Renal pelvis (tissue), 4 donors: ENCODE results near the gene ATG4D. TPM values are rescaled to one million over a fixed set of nuclear protein-coding genes. Genes with fewer than 3 reads are reported as not detected.

ENCODE experiments used
- DNase-seq: peaks from one replicate; pipeline ENCODE4 v3.0.0-alpha.2; 2013
- polyA plus RNA-seq, 3 donors: library from polyadenylated mRNA; unstranded; fragments of 120-200 nt; gene quantifications; one replicate each; pipeline ENCODE4 v1.2.1, GENCODE V29; 2013; ENCODE audit not compliant: insufficient read length in 3 of 3

The ATG4D gene
- polyA plus RNA-seq, 3 donors = 34.8 to 39.1 (median 35.1) TPM

DNA sequence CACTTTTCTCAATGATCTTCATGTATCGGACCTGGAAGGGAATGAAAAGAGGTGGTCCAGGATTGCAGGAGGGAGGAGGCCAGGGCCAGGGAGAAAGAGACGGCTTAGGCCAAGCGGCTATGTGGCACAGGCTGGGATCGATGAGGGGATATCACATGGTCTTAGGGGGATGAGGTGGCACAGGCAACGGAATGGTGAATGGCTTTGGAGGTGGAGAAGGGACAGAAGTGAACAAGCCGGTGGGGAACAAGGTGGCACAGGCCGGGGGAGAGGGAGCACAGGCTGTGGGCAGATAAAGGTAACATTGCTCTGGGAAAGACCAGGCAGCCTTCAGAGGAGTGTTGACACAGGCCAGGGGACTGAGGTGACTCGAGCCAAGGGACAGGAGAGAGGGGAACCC lies 30.8 kb downstream of the ATG4D start:
- no peak for DNase-seq

DNA sequence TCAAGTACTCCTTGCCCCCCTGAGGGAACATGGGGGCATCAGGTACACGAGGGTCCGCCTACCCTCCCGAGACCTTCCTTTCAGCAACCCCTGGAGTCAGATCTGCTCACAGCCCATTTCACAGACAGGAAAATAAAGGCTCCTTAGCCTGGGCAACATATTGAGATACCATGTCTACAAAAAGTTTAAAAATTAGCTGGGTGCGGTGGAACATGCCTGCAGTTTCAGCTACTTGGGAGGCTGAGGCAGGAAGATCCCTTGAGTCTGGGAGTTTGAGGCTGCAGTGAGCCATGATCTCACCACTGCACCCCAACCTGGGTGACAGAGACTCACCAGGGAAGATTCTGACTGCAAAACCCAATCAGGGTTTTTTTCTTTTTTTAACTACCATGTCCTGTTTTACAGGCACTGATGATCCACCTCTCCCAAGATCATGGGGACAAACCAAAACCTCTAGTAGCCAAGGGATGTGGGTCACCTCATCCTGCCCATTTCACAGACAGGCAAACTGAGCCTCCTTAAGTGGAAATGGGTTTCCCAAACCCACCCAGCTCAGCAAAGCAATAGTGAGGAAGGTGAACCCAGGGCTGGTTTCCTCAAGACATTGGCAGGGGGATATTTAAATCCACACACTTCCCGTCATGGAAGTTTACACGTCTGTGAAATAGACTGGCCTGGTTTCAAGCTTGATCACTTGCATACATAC lies 31.5 kb downstream of the ATG4D start:
- no peak for DNase-seq

DNA sequence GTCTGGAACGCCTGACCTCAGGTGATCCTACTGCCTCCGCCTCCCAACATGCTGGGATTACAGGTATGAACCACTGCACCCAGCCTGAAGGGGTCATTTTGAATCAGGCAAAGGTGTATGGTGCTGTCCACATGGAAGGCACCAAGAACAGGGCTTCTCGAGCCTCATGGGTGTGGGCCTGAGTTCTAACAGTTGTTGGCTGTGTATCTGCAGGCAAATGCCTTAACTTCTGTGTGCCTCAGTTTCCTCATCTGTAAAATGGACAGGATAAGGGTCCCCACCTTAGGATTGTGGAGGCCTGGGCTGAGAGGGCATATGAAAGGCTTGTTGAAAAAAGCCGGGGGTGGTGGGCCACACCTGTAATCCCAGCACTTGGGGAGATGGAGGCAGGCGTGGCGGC lies 34.2 kb downstream of the ATG4D start:
- DNase-seq = no peak

DNA sequence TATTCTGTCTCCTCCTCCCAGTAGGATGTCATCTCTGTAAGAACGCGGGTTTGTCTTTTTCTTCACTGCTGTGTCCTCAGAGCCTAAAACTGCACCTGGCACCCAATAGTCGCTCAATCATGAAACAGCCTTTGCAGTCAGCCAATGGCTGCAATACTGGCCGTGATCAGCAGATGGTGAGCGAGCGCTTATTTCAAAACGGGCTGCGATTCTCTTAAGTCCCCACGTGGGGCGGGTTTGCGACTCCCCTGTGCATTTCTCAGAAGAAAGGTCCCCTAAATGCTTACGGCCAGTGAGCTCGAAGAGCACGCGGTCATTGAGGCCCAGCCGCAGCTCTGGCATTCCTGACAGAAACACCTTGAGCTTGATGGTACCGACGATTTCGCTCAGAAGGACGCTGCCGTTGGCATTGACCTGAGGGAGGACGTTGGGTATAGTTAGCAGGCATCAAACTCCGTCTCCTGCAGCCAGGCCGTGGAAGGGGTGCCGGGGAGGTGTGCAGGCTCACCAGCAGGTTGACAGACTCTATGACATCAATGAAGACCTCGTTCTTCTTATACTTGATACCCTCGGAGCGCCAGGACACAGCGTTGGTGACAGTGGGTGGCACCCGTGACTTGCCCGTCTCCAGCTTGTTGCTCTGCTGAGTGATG lies 37.4 kb downstream of the ATG4D start:
- peak; percentile 91 for DNase-seq

DNA sequence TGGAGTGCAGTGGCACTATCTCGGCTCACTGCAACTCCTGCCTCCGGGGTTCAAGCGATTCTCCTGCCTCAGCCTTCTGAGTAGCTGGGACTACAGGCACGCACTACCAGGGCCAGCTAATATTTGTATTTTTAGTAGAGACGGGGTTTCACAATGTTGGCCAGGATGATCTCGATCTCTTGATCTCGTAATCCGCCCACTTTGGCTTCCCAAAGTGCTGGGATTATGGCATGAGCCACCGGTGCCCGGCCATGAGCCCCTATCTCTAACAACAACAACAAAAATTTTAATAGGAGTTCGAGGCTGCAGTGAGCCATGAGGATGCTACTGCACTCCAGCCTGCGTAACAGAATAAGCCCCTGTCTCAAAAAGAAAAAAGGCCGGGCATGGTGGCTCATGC lies 38.4 kb downstream of the ATG4D start:
- DNase-seq = no peak

DNA sequence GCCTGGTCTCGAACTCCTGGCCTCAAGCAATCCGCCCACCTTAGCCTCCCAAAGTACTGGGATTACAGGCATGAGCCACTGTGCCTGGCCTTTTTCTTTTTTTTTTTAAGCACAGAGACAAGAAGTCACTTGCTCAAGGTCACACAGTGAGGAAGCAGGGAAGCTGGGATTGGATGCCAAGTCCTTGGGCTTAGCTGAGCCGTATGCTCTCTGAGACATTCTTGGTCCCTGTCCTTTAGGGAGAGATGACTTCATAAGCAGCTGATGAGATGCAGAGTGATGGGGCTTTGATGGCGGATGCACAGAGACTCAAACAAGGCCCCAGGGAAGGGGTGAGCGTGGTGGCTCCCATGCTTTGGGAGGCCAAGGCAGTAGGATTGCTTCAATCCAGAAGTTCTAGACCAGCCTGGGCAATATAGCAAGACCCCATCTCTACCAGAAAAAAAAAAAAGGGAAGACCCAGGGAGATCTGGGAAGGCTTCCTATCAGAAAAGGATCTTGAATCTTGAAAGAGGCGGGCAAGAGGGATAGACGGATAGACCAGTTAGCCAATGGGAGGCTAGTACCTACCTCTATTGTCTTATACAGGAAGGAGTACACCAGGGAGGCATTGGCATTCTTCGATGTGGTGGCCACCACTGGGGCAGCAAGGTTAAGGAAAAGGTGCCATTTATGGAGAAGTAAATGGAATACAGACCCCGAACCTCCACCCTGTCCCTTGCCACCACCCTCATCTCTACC lies 39.5 kb downstream of the ATG4D start:
- DNase-seq = no peak

DNA sequence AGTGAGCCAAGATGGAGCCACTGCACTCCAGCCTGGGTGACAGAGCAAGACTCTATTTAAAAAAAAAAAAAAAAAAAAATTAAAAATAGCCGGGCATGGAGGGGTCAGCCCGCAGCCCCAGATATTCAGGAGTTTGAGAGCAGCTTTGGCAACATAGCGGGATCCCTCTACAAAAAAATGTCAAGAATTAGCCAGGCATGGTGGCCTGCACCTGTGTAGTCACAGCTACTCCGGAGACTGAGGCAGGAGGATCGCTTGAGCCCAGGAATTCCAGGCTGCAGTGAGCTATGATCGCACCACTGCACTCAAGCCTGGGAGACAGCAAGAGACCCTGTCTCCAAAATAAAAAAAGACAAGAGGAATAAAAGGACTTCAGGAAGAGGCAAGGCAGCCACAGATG lies 42.7 kb downstream of the ATG4D start:
- no peak for DNase-seq

DNA sequence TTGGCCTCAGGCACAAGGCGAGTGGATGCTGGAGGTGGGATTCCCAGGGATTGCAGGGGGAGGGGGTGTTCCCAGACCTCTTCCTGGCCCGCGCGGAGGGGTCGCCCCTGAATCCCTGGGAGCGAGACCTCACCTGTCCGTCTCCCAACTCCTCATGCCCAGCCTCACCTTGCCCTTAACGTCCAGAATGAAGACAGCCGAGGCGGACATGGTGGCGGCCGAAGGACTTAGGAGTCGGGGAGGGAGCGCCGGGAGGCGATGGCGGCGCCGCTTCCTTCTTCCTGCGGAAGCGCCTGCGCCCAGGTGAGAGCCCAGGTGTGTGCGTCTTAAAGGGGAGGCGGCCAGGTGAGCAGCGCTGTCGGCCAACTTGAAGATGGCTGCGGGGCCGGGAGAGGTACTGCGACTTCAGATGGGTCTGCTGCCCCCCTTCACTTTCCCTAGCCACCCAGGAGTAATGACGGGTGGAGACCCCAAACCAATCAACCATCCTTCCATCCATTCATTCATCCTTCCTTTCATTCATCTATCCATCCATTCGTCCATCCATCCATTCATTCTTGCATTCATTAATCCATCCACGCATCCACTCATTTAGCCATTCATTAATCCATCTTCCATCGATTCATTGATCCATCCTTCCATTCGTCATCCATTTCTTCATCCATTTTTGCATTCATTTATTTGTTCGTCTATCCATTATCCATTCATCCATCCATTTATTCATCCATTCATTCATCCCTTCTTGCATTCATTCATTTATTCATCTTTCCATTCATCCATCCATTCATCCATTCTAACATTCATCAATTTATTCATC lies 43.5 kb downstream of the ATG4D start, which contains the start of gene AP1M2:
Gene AP1M2 (minus strand): TSS at position 291 of the 817 bp plus-strand sequence. CDS start 81 bp downstream, at position 210.
- DNase-seq = no peak

DNA sequence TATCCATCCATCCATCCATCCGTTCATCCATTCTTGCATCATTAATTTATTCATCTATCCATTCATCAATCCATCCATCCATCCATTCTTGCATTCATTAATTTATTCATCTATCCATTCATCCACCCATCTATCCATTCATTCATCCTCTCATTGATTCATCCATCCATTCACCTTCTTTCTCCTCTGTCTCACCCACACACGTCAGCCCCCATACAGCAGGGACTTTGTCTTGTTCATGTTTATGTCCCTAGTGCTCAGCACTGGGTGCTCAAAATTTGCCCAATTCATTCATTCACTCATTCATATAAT lies 44.1 kb downstream of the ATG4D start:
- DNase-seq = no peak

DNA sequence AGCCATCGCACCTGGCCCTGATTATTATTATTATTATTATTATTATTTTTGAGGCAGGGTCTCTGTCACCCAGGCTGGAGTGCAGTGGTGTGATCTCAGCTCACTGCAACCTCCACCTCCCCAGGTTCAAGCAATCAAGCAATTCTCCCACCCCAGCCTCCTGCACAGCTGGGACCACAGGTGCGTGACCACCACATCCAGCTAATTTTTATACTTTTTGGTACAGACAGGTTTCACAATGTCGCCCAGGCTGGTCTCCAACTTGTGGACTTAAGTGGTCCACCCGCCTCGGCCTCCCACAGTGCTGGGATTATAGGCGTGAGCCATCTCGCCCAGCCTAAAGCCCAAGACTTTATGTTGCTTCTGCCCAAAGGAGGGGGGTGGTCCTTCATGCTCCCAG lies 49.4 kb downstream of the ATG4D start:
- DNase-seq = no peak

DNA sequence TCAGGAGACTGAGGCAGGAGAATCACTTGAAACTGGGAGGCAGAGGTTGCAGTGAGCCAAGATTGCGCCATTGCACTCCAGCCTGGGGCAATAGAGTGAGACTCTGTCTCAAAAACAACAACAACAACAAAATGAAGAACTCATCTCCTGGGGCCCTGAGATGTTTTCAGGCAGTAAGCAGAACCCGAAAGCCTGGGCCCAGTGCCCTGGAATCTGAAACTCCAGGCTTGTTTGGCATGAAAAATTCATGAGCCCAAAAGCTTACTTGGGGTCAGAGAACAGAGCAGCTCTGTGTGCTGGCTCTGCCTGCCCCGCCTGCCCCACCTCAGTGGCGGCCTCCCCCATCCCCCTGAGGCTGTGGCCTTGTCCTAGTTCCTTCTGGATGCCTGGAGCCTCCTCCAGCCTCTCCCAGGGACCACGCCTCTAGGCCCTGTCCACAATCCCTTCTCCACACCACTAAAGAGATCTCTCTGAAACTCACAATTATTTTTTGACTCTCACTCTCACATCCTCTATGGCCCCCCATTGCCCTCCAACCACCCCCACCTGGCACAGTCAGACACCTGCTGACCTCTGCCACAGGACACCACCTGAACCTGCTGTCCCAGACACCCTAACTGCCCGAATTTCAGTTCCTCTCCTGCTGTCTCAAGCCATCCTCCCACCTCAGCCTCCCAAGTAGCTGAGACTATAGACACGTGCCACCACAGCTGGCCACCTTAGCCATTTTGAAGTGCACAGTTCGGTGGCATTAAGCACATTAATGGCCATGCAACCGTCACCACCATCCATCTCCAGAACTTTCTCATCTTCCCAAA lies 50.3 kb downstream of the ATG4D start:
- DNase-seq = no peak

DNA sequence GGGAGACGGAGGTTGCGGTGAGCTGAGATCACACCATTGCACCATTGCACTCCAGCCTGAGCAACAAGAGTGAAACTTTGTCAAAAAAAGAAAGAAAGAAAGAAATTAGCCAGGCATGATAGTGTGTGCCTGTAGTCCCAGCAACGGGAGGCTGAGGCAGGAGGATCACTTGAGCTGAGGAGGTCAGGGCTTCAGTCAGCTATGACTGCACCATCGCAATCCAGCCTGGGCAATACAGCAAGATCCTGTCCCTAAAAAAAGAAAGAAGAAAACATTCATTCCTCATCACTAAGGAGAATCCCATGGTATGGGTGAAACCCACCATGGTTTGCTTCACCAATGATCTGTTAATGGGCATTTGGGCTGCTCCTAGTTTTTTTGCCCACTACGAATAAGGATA lies 56.4 kb downstream of the ATG4D start:
- DNase-seq = no peak

DNA sequence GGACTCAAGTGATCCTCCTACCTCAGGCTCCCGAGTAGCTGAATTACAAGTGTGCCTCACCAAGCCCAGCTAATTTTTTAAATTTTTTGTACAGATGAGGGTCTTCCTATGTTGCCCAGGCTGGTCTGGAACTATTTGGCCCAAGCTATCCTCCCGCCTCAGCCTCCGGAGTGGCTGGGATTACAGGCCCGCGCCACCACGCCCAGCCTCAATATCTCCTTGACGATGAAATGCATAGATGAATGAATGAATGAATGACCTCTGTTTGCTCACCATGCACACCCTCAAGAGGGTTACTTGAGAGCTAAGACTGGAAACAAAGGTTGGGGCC lies 58.3 kb downstream of the ATG4D start:
- DNase-seq = no peak

DNA sequence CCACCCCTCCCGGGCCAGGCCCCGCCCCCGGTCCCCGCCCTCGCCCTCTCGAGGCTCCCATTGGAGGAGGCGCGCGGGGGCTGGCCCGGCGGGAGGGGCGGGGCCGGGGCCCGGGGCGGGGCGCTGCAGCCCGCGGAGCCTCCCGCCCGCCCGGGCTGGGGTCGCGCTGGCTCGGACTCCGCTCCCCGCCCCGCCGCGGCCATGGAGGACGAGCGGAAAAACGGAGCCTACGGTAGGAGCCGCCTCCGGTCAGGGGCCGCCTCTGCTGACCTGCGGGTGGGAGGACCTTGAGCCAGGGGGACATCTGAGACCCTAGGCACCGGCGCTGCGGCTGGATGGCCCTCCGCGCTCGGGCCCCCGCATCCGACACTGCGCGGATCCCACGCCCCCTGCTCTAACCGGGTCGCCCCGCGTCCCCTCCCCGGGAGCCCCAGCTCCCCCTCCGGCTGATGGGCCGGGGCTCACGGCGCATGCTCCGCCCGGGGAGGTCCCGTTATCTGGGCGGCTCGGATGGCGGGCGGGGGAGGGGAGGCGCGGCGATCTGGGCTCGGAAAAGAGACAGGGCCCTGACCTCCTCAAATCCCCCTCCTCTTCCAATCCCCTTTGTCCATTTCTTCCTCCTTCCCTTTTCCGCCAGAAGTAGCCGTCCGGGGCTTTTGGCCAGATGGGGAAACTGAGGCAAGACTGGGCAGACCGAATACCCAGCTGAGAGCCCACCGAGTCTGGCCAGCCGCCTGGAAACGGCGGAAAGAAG lies 58.8 kb downstream of the ATG4D start:
- DNase-seq = peak; percentile 73

Other genes starting within 250 kb of the ATG4D start
- gene ZGLP1, start 234.1 kb upstream of the ATG4D start, polyA plus RNA-seq = 10 to 100 TPM in 1 of 3 donors, 1 to 10 TPM in 2; 5.8 to 10.2 (median 7.5) TPM
- 10 to 100 TPM; 18.9 to 25.4 (median 22.1) TPM for gene FDX2, start 227.9 kb upstream of the ATG4D start, polyA plus RNA-seq
- gene RAVER1, start 210.4 kb upstream of the ATG4D start, polyA plus RNA-seq = 10 to 100 TPM; 31.9 to 43.4 (median 37.1) TPM
- 10 to 100 TPM in 1 of 3 donors, 1 to 10 TPM in 2; 8.6 to 10.0 (median 9.9) TPM for gene ICAM3, start 204.3 kb upstream of the ATG4D start, polyA plus RNA-seq
- gene TYK2, start 163.3 kb upstream of the ATG4D start, polyA plus RNA-seq = 100 to 1,000 TPM; 115 to 155 (median 151) TPM
- gene CDC37, start 140.4 kb upstream of the ATG4D start, polyA plus RNA-seq = 100 to 1,000 TPM; 166 to 183 (median 170) TPM
- 1 to 10 TPM; 2.0 to 2.6 (median 2.1) TPM for gene PDE4A, start 123.4 kb upstream of the ATG4D start, polyA plus RNA-seq
- gene KEAP1, start 40.5 kb upstream of the ATG4D start, polyA plus RNA-seq = 10 to 100 TPM; 73.5 to 81.5 (median 74.1) TPM
- gene S1PR5, start 26.5 kb upstream of the ATG4D start, polyA plus RNA-seq = 1 to 10 TPM; 1.2 to 1.4 (median 1.2) TPM
- 10 to 100 TPM; 31.4 to 39.5 (median 38.4) TPM for gene KRI1, start 22.1 kb downstream of the ATG4D start, polyA plus RNA-seq
- gene CDKN2D, start 25.1 kb downstream of the ATG4D start, polyA plus RNA-seq = 10 to 100 TPM in 1 of 3 donors, 1 to 10 TPM in 2; 8.5 to 12.4 (median 8.9) TPM
- gene AP1M2, start 43.4 kb downstream of the ATG4D start, polyA plus RNA-seq = 10 to 100 TPM; 43.2 to 60.3 (median 58.5) TPM
- 100 to 1,000 TPM; 184 to 215 (median 189) TPM for gene SLC44A2, start 81.6 kb downstream of the ATG4D start, polyA plus RNA-seq
- 100 to 1,000 TPM; 288 to 368 (median 331) TPM for gene ILF3, start 110.4 kb downstream of the ATG4D start, polyA plus RNA-seq
- gene QTRT1, start 157.5 kb downstream of the ATG4D start, polyA plus RNA-seq = 10 to 100 TPM; 65.6 to 79.6 (median 73.6) TPM
- gene DNM2, start 174.2 kb downstream of the ATG4D start, polyA plus RNA-seq = 100 to 1,000 TPM; 130 to 167 (median 158) TPM